Nephron (organoid): ENCODE results near the gene FJX1.
"Not testable (repeated sequence)": the region's sequence is repeated elsewhere in the genome, so short reads cannot be mapped to it uniquely, and the experiment has no call there.

Experiments
- H3K27ac Mint-ChIP-seq, 3 experiments: 2 replicates each; pipeline ENCODE4 v1.8.0; 2020; ENCODE audit warnings: mixed read lengths in 3 of 3, mild to moderate bottlenecking in 2 of 3, moderate library complexity in 1 of 3
- H3K27me3 Mint-ChIP-seq: 2 replicates; pipeline ENCODE4 v1.8.0; 2021; ENCODE audit warnings: low read depth, mild to moderate bottlenecking, moderate library complexity, mixed read lengths
- H3K36me3 Mint-ChIP-seq: 2 replicates; pipeline ENCODE4 v1.8.0; 2020; ENCODE audit warnings: low read depth, mixed read lengths
- H3K4me1 Mint-ChIP-seq: 2 replicates; pipeline ENCODE4 v1.8.0; 2020; ENCODE audit warnings: mixed read lengths
- H3K4me3 Mint-ChIP-seq, 3 experiments: 2 replicates each; pipeline ENCODE4 v1.8.0; 2020; ENCODE audit warnings: mild to moderate bottlenecking in 3 of 3, mixed read lengths in 3 of 3, moderate library complexity in 2 of 3
- H3K9me3 Mint-ChIP-seq: 2 replicates; pipeline ENCODE4 v1.8.0; 2020; ENCODE audit warnings: mixed read lengths
- TF ChIP-seq, protein P1 (sequence below), 3 experiments: fragments of 200-600 bp; sonication (generic); IDR thresholded peaks; one replicate each; pipeline ENCODE4 v1.5.0; 2021; ENCODE audit warnings: antibody characterized with exemption in 3 of 3; ENCODE audit not compliant: unreplicated experiment in 3 of 3

Gene FJX1

GRCh38 chr11:35650467-35650866 is 32.2 kb downstream of the FJX1 start:
- Mint-ChIP-seq H3K27me3 (no peaks in the 10 kb centered on the region), H3K4me1 (peaks cover 12% of the 10 kb centered on the region), H3K27ac (no peak overlapping the region), H3K36me3 (no peaks in the 10 kb centered on the region), H3K9me3 (peaks cover 2% of the 10 kb centered on the region), H3K4me3 (no peak overlapping the region)
- TF ChIP-seq, protein P1, sequence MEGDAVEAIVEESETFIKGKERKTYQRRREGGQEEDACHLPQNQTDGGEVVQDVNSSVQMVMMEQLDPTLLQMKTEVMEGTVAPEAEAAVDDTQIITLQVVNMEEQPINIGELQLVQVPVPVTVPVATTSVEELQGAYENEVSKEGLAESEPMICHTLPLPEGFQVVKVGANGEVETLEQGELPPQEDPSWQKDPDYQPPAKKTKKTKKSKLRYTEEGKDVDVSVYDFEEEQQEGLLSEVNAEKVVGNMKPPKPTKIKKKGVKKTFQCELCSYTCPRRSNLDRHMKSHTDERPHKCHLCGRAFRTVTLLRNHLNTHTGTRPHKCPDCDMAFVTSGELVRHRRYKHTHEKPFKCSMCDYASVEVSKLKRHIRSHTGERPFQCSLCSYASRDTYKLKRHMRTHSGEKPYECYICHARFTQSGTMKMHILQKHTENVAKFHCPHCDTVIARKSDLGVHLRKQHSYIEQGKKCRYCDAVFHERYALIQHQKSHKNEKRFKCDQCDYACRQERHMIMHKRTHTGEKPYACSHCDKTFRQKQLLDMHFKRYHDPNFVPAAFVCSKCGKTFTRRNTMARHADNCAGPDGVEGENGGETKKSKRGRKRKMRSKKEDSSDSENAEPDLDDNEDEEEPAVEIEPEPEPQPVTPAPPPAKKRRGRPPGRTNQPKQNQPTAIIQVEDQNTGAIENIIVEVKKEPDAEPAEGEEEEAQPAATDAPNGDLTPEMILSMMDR (IDR thresholded peaks at IDR 0.05; ENCODE audit: unreplicated experiment in 3 of 3), result no peak

- Mint-ChIP-seq H3K27ac (no peak overlapping the region), H3K9me3 (no peaks in the 10 kb centered on the region), H3K4me3 (no peak overlapping the region), H3K27me3 (no peaks in the 10 kb centered on the region), H3K36me3 (no peaks in the 10 kb centered on the region), H3K4me1 (peaks cover 13% of the 10 kb centered on the region)
- TF ChIP-seq, protein P1 (IDR thresholded peaks at IDR 0.05; ENCODE audit: unreplicated experiment in 3 of 3), result no peak
These were observed 33.0 kb downstream of the FJX1 start for GRCh38 chr11:35651263-35651662.

GRCh38 chr11:35652786-35653185 is 34.5 kb downstream of the FJX1 start:
- not testable (repeated sequence) for H3K36me3 Mint-ChIP-seq, H3K27ac Mint-ChIP-seq, H3K4me3 Mint-ChIP-seq, H3K9me3 Mint-ChIP-seq, H3K27me3 Mint-ChIP-seq
- peaks cover 18% of the 10 kb centered on the region for H3K4me1 Mint-ChIP-seq

- H3K36me3 Mint-ChIP-seq, result no peaks in the 10 kb centered on the region
- H3K9me3 Mint-ChIP-seq, result no peaks in the 10 kb centered on the region
- H3K4me3 Mint-ChIP-seq, result peak overlapping the region in 2 of 3 experiments; percentile 14 to 16
- H3K27ac Mint-ChIP-seq, result peak overlapping the region in 2 of 3 experiments; percentile 13 to 17
- TF ChIP-seq, protein P1 (IDR thresholded peaks at IDR 0.05; ENCODE audit: unreplicated experiment in 3 of 3), result no peak
- no peaks in the 10 kb centered on the region for H3K27me3 Mint-ChIP-seq
- peaks cover 23% of the 10 kb centered on the region for H3K4me1 Mint-ChIP-seq
These were observed 36.5 kb downstream of the FJX1 start for GRCh38 chr11:35654711-35655110.

DNA sequence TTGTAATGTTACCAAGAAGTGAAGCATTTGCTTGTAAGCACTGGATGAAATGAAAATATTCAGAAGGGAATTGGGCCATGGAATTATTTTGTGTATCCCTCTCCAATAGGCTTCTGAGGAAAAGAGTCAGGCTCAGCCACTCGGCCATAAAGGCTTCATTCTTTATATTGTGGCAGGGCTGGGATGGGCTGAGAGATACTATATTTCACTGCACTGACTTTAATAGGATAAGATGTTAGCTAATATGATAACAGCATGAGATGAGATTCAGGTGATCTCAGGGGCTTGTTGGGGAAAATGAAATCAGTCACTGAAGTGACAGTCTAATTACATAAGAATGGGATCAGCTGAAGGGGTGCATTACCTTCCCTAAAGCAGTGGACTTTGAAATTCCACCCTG is 37.0 kb downstream of the FJX1 start:
- no peaks in the 10 kb centered on the region for H3K36me3 Mint-ChIP-seq
- H3K27ac Mint-ChIP-seq, result peak overlapping the region in 2 of 3 experiments; percentile 11 to 17
- H3K27me3 Mint-ChIP-seq, result no peaks in the 10 kb centered on the region
- peaks cover 23% of the 10 kb centered on the region for H3K4me1 Mint-ChIP-seq
- H3K9me3 Mint-ChIP-seq, result no peaks in the 10 kb centered on the region
- TF ChIP-seq, protein P1 (IDR thresholded peaks at IDR 0.05; ENCODE audit: unreplicated experiment in 3 of 3), result no peak
- no peak overlapping the region for H3K4me3 Mint-ChIP-seq

DNA sequence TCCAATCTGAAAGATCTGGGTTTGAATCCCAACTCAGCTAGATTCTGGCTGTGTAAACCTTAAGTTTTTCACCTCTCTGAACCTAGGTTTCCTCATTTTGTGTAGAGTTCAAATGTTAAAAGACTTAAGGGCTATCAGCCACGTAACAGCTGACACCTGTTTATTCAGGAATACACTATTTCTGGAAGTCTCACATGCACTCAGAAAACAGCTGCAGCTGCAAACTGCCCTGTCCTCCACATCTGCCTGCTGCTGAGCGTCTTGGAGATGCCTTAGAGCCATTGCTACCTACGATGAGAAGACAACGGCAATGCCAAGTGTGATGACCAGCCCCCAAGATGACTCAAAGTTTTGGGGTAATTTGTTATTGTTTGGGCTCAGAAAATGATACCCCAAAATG is 37.6 kb downstream of the FJX1 start:
- H3K9me3 Mint-ChIP-seq, result no peaks in the 10 kb centered on the region
- no peak overlapping the region for H3K4me3 Mint-ChIP-seq
- no peaks in the 10 kb centered on the region for H3K36me3 Mint-ChIP-seq
- H3K27ac Mint-ChIP-seq, result no peak overlapping the region
- TF ChIP-seq, protein P1 (IDR thresholded peaks at IDR 0.05; ENCODE audit: unreplicated experiment in 3 of 3), result no peak
- H3K4me1 Mint-ChIP-seq, result peaks cover 23% of the 10 kb centered on the region
- no peaks in the 10 kb centered on the region for H3K27me3 Mint-ChIP-seq
